Measurements from ENCODE around the gene NPTX2. TPM values are rescaled to one million over a fixed set of nuclear protein-coding genes. Genes with fewer than 3 reads are reported as not detected.

The NPTX2 gene
- total RNA-seq, 1 experiment from 2014 or later = not detected

GRCh38 chr7:98668255-98668654 is 51.2 kb downstream of the NPTX2 start:
- RAD21 ChIA-PET (ENCODE audit: low non-redundant PET in 1 of 2, low total read pairs in 2 of 2, uncharacterized antibody in 2 of 2, unreplicated experiment in 2 of 2) = no interaction called here
- TF ChIP-seq POLR2A (IDR thresholded peaks at IDR 0.05; ENCODE audit: borderline replicate concordance, extremely low read depth, insufficient read depth, insufficient read length) (no peak), CTCF (IDR thresholded peaks at IDR 0.05 in 2 of 3, conservative IDR thresholded peaks at IDR 0.05 in 1 of 3; ENCODE audit: borderline replicate concordance in 1 of 3, insufficient read depth in 1 of 3, low read depth in 2 of 3, low read length in 2 of 3) (no peak), YY1 (IDR thresholded peaks at IDR 0.05; ENCODE audit: extremely low read depth, insufficient replicate concordance, low read depth, low read length) (no peak), SRF (IDR thresholded peaks at IDR 0.05; ENCODE audit: low read depth) (no peak), ZBTB33 (IDR thresholded peaks at IDR 0.05; ENCODE audit: extremely low read depth, insufficient replicate concordance, low read length) (no peak), CEBPB (IDR thresholded peaks at IDR 0.05; ENCODE audit: low read depth) (no peak), POLR2AphosphoS5 (IDR thresholded peaks at IDR 0.05; ENCODE audit: low read depth, low read length) (no peak), JUND (IDR thresholded peaks at IDR 0.05) (no peak), FOSL1 (IDR thresholded peaks at IDR 0.05; ENCODE audit: low read depth) (no peak), ZFX (IDR thresholded peaks at IDR 0.05) (no peak), ATF3 (IDR thresholded peaks at IDR 0.05) (no peak), ZNF274 (IDR thresholded peaks at IDR 0.05; ENCODE audit: low read depth, low read length) (no peak), SP1 (IDR thresholded peaks at IDR 0.05; ENCODE audit: low read depth) (no peak), EZH2phosphoT487 (IDR thresholded peaks at IDR 0.05; ENCODE audit: borderline replicate concordance) (no peak), CBX3 (IDR thresholded peaks at IDR 0.05; ENCODE audit: low read depth) (no peak), EGR1 (IDR thresholded peaks at IDR 0.05; ENCODE audit: low read depth) (no peak), ELF1 (IDR thresholded peaks at IDR 0.05; ENCODE audit: borderline replicate concordance, low read depth) (no peak), EZH2 (IDR thresholded peaks at IDR 0.05) (no peak), TCF7L2 (IDR thresholded peaks at IDR 0.05; ENCODE audit: borderline replicate concordance, extremely low read depth, insufficient read depth, insufficient read length) (no peak), RAD21 (IDR thresholded peaks at IDR 0.05; ENCODE audit: low read depth) (no peak)
- Histone ChIP-seq H3K27me3 (ENCODE audit: insufficient read depth, low read length) (no peaks in the 10 kb centered on the region), H3K9me3 (ENCODE audit: control insufficient read depth in 1 of 2, insufficient read depth in 1 of 2, low read depth in 1 of 2, low read length in 2 of 2) (peaks cover 0 to 10% of the 10 kb centered on the region in 2 experiments; a peak in 1 of 4 replicates), H2AFZ (ENCODE audit: low read depth, low read length, poor library complexity, severe bottlenecking) (no peak overlapping the region), H3K36me3 (ENCODE audit: control insufficient read depth in 1 of 2, insufficient read depth in 2 of 2, low read length in 2 of 2) (no peaks in the 10 kb centered on the region), H3K4me3 (replicated peaks in 1 of 2; ENCODE audit: low read depth in 1 of 2, low read length in 2 of 2) (no peak overlapping the region), H3K9ac (ENCODE audit: low read length) (no peak overlapping the region), H3K27ac (ENCODE audit: low read depth, low read length) (no peak overlapping the region), H4K20me1 (ENCODE audit: insufficient read depth) (no peaks in the 10 kb centered on the region), H3K4me1 (ENCODE audit: control insufficient read depth in 1 of 2, insufficient read depth in 2 of 2, low read length in 2 of 2) (no peaks in the 10 kb centered on the region), H3K4me2 (ENCODE audit: low read length) (no peak overlapping the region), H3K9me2 (ENCODE audit: insufficient read depth) (no peaks in the 10 kb centered on the region), H3K79me2 (ENCODE audit: insufficient read depth, low read length) (no peaks in the 10 kb centered on the region)
- no TSS peak for BruUV-seq (replicated peaks)
- intact Hi-C loops (cut with micrococcal nuclease) = no loop called here
- ATAC-seq = no peak
- no peak for DNase-seq (ENCODE audit: low read depth, low spot score)
- CTCF ChIA-PET = no interaction called here
- POLR2A ChIA-PET = no interaction called here

Data from HCT116 (cell line).